Smooth muscle cell of the brain vasculature (primary cell): ENCODE results near the gene NPB.

Experiments used
- DNase-seq: peaks from one replicate; pipeline ENCODE4 v3.0.0-alpha.2; 2012; ENCODE audit warnings: low read depth, low spot score

NPB gene

DNA sequence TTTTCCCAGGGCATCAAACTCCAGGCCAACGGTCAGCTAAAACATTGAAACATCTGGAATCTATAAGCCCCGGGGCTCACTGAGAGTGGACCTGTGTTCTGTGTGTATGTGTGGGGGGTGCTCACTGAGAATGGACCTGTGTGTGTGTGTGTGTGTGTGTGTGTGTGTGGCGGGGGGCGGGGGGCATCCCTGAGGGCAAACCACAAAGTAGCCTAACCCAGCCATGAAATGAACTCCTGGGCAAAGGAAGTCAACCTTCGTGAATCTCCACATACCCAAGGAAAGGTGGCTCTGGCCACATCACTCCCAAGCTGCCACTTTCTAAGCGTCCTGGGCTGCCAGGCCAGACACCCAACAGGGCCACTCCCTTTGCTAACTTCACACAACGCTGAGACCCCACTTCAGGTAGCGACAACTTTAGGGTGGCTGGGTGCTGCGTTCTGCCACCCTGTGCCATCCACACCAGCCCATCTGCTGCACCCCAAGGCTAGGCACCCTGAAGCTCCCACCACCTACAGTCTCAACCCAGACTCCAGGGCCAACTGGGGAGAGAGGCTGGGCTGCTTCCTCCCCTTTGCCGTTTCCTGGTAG is 23.9 kb downstream of the NPB start:
- no peak for DNase-seq

DNA sequence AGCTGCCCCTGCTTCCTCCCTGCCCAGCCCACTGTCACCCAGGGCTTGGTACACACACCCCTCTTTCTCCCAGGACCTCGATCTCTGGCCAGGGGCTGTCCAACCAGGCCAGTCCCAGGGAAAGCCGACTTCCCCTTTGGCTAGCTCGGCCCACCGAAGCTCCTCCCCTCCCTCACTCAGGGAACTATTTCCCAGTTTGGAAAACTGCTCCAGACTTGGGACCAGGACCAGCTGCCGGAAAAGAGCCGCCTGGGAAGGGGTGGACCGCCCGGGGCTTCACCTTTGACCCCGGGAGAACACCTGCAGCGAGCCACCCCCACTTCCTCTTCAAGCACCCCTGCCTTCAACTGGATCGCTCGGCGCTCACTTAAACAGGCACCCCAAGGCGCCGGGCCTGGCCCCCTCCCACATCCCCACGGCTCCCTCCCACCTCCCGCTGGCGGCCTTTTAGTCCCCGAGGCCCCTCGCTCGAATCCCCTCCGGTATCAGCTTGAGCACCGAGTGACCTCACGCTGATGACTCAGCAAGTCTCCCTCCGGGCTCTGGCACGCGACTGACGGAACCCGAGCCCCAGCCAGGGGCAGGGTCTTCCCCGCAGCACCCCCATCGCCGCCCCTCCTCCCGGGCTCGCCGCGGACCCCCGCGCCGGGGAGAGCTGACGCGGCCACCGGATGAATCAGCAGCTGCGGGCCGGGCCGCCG is 24.6 kb downstream of the NPB start:
- peak; percentile 47 for DNase-seq

GRCh38 chr17:81927152-81927652 is 25.2 kb downstream of the NPB start:
- DNase-seq = no peak

- peak; percentile 88 for DNase-seq
These were observed 25.9 kb downstream of the NPB start, which contains the start of gene MAFG for GRCh38 chr17:81927653-81928543. MAFG (minus strand) TSS chr17:81927735; CDS start chr17:81923185, 4,550 bp downstream.

- no peak for DNase-seq
These were observed 26.7 kb downstream of the NPB start for GRCh38 chr17:81928544-81929252.

DNA sequence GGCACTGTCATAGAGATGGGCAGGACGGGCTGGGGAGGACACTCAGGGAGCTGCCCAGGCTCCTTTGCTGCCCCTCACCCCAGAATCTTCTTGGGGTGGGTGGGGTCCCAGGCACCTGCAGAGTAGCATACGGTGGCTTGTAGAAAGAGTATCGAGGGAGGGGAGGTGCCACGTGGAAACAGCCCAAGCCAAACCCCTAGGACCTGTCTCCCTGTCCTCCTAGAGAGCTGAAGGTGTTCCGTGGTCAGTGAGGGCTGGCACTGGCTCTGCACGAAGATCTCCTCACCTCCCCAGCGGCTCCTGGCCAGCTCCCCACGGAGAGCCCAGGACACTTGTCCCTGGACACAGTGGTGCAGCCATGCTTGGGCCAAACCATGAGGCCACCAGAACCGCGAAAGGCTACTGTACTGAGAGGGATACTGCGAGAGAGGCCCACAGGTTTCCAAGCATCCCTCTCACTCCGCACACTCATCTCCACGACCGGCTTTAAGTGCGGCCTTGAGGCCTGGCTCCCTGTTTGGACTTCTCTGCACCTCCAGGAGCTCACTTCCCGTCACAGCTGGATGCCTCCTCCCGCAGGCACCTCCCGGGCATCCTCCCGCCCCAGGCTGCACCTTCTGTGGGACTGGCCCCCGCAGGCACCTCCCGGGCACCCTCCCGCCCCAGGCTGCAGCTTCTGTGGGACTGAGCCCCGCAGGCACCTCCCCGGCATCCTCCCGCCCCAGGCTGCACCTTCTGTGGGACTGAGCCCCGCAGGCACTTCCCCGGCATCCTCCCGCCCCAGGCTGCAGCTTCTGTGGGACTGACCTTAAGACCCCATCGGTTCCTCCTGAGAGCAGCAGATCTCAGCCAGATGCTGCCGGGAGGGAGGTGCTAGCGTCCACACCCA is 27.5 kb downstream of the NPB start:
- no peak for DNase-seq

DNA sequence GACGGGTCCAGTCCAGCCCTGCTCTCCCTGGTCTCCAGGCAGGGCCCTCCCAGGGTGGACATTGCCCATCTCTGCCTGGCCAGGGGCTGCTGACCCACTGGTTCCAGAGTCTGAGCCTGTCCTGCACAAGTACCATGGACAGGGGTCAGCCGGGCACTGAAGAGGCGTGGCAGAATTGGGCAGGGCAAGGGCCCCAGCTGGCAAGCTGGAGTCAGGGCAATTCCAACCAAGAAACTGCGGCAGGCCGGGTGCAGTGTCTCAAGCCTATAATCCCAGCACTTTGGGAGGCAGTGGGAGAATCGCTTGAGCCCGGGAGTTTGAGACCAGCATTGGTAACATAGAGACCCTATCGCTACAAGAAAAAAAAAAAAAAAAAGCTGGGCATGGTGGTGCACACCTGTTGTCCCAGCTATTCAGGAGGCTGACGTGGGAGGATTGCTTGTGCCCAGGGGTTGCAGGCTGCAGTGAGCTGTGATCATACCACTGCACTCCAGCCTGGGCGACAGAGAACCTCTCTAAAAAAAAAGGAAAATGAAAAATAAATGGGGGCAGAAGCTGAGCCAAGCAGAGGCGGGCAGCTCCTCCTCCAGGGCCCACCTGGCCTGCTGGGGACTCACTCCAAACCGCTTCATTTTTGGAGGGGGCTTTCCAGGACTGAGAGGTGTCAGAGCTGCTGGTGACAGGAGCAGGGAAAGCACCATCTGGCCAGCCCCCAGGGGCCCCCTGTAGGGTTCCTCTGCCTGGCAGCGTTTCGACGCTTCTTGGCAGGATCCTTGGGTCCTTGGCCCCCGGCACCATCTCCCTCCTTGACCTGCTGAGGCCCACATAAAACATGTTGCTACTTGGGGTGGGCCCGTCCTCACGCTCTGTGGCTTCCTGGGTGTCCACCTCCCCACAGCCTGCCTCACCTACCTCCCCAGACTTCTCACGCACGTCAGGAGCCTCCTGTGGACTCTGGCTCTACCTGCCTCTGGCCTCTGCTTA is 28.4 kb downstream of the NPB start:
- no peak for DNase-seq

DNA sequence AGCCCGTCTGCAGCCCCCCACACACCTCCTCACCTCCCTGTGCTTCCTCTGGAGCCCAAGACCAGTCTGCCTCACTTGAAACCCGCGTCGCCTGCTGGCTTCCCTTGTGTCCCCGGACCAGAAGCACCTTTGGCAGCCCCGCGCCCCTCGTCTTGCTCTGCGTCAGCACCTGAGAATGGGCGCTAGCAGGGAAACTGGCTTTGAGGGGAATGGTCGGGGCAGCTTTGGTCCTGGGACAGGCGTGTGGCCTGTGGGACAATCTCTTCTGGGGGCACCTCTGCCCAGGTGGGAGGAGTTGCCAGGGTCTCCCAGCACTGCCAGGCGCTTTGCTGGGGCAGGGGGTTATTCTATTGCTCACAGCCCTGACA is 29.1 kb downstream of the NPB start:
- DNase-seq = no peak

DNA sequence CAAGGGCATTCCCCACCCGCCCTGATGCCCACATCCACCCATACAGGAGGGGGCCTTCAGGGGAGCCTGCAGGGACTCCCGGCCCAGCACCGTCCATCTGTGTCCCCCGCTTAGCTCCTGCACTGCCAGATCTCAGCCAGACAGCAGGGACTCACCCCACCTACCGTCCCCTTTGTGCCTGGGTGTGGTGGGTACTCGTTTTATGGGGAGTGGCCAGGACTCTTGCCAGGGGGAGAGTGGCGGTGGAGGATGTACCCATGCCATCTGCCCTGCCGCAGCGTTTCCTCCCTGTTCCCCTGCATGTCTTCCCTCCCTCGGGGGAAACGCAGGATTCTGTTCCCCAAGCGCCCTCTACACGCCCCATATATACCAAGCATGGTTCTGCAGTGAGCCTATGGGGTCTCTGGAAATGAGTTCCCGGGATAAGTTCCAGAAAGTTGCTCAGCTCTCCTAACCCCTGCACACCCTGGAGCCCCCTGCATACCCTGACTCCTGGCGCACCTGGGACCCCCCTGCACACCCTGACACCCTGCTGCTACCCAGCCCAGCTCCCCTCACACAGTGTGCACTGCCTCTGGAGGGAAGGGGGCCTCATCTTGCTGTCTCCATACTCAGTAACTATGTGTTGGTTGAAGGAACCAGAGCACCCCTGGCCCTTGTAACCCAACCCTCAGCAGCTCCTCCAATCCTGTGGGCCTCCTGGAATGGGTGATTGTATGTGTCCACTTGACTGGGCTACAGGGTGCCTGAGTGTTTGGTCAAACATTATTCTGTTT is 29.7 kb downstream of the NPB start:
- no peak for DNase-seq

- no peak for DNase-seq
These were observed 30.4 kb downstream of the NPB start for GRCh38 chr17:81932333-81932983.

DNA sequence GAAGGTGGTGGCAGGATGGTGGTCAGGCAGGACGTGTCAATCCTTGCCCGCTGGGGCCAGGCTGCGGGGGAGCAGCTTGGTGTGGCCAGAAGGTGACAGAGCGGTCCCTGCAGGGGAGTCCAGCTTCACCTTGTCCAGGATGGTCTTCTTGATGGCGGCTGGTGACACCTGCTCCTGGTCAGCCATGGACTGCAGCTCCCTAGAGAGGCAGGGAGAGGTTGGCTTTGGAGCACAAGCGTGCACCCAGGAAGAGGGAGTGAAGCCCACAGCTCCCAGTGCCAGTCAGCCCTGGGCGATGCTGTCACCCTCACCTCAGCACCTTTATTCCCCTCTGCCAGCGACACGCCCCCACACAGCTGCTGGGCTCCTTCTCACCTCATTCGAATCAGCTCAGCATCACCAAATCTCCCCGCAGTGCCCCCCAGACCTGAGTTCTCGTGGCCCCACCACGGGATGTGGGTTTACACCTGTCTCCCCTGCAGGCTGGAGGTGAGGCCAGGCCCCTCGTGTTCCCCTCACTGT is 31.2 kb downstream of the NPB start:
- DNase-seq = no peak

DNA sequence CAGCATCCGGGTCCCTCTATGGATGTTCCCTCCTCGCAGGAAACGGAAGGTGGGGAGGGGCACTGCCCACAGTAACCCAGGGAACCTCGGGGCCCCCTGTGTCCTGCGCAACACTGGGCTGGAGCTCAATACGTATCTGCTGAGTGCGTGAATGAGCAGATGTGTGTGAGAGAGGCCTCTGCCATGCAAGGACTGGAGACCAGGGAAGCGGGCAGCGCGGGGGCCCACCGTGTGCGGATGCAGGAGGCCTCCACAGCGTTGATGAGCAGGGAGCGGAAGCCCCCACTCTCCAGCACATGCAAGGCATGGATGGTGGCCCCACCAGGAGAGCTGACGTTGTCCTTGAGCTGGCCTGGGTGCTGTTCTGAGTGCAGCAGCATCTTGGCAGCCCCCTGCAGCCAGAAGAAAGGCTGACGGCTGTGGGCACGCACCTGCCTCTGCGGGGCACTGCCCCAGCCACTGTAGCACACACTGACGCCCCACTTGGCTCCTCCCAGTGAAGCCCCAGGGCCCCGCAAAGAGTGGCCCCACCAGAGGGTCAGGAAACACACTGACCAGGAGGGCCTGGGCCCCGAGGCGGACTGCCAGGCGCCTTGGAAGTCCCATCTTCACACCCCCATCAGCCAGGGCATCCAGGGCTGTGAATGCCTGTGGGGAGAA is 32.2 kb downstream of the NPB start:
- no peak for DNase-seq

GRCh38 chr17:81934850-81935708 is 33.0 kb downstream of the NPB start:
- DNase-seq = no peak

- DNase-seq = no peak
These were observed 33.7 kb downstream of the NPB start for GRCh38 chr17:81935709-81936084.

- no peak for DNase-seq
These were observed 37.2 kb downstream of the NPB start for GRCh38 chr17:81939218-81939617.

- no peak for DNase-seq
These were observed 37.9 kb downstream of the NPB start for GRCh38 chr17:81939881-81940385.
